Measurements from ENCODE around the gene PRDM13. TPM values are rescaled to one million over a fixed set of nuclear protein-coding genes. Genes with fewer than 3 reads are reported as not detected.

Gene PRDM13
- total and polyA plus RNA-seq, 10 of the 15 experiments (the other 5 are each of a cell fraction or from before 2014, with no cell fraction given), result 0.02 to 0.15 (median 0.03) TPM; not detected in 6

GRCh38 chr6:99568103-99568933, 38.3 kb upstream of the PRDM13 start, which contains the start of gene CCNC:
Gene CCNC (minus strand): TSS chr6:99568660. CDS start chr6:99568527, 133 bp downstream.
- in situ Hi-C loops (cut with MboI) (no loop called here), intact Hi-C loops (cut with micrococcal nuclease; ENCODE audit: unreplicated experiment) (loop anchor here (1.0 to 5.0 kb wide), 3 partner anchors 47 to 236 kb away; partner anchors contain the start of gene PNISR)
- H3K4me3 ChIP-seq, result peak within 1 kb of the TSS; percentile 88
- H3K27ac ChIP-seq (ENCODE audit: control insufficient read depth, insufficient read depth), result peak within 1 kb of the TSS; percentile 80
- peaks cover 49% of the 10 kb centered on the region for H3K79me2 ChIP-seq (ENCODE audit: control insufficient read depth, insufficient read depth, low read length)
- no peaks in the 10 kb centered on the region; the same call in 1 of the 2 replicates for H3K4me1 ChIP-seq (ENCODE audit: control insufficient read depth, insufficient read depth, low read length)
- FAIRE-seq (peak; percentile 76), DNase-seq (ENCODE audit: low read depth, low spot score) (peak; percentile 76), ATAC-seq (peak; percentile 96)
- ChIA-PET SMC1A (ENCODE audit: uncharacterized antibody, unreplicated experiment) (interaction anchor here (0.5 to 2.3 kb wide), 14 partner anchors 16 to 175 kb away, joined by 3 to 7 read pairs (median 4); partner anchors contain the start of gene COQ3), RAD21 (ENCODE audit: unreplicated experiment) (interaction anchor here (0.6 to 2.2 kb wide), 10 partner anchors 14 to 238 kb away, joined by 3 to 9 read pairs (median 5); partner anchors contain the start of gene USP45), CTCF (interaction anchor here (0.6 to 1.7 kb wide), 7 partner anchors 12 to 96 kb away, joined by 3 to 4 read pairs (median 3); partner anchors contain the start of gene USP45), POLR2A (interaction anchor here (0.5 to 3.5 kb wide), 8 partner anchors 9 to 151 kb away, joined by 3 to 25 read pairs (median 6); partner anchors contain the start of genes PNISR and USP45)
- no peaks in the 10 kb centered on the region for H3K36me3 ChIP-seq (ENCODE audit: control insufficient read depth in 2 of 2, insufficient read depth in 2 of 2, low read length in 1 of 2)
- no peaks in the 10 kb centered on the region for H4K20me1 ChIP-seq (ENCODE audit: control insufficient read depth, insufficient read depth)
- H3K27me3 ChIP-seq (replicated peaks in 1 of 2; ENCODE audit: control insufficient read depth in 2 of 2, insufficient read depth in 2 of 2, low read length in 1 of 2), result no peaks in the 10 kb centered on the region
- peak within 1 kb of the TSS; percentile 95 for H3K9ac ChIP-seq (ENCODE audit: control insufficient read depth, insufficient read depth, low read length)
- H3K9me3 ChIP-seq (replicated peaks; ENCODE audit: control insufficient read depth, insufficient read depth, low read length), result no peaks in the 10 kb centered on the region
- WGBS (ENCODE audit: insufficient coverage, insufficient replicate concordance, low lambda C conversion rate, missing lambda C conversion rate), result 1% methylated on average over 53 of the region's 64 CpGs
- H2AFZ ChIP-seq (ENCODE audit: control insufficient read depth, low read depth, low read length), result peak within 1 kb of the TSS; percentile 83
- peak within 1 kb of the TSS; percentile 56 for H3K4me2 ChIP-seq (ENCODE audit: control insufficient read depth, insufficient read depth)
- BruUV-seq (replicated peaks), result TSS peak; percentile 66
- TF ChIP-seq ZBTB40 (IDR thresholded peaks at IDR 0.05; ENCODE audit: borderline replicate concordance), result peak; percentile 97
- TF ChIP-seq, protein P1, sequence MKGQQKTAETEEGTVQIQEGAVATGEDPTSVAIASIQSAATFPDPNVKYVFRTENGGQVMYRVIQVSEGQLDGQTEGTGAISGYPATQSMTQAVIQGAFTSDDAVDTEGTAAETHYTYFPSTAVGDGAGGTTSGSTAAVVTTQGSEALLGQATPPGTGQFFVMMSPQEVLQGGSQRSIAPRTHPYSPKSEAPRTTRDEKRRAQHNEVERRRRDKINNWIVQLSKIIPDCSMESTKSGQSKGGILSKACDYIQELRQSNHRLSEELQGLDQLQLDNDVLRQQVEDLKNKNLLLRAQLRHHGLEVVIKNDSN (IDR thresholded peaks at IDR 0.05; ENCODE audit: borderline replicate concordance, extremely low read length, insufficient read depth, low read depth, low read length), result no peak
- TF ChIP-seq FOXK2 (IDR thresholded peaks at IDR 0.05), result no peak
- TF ChIP-seq SMC3 (IDR thresholded peaks at IDR 0.05; ENCODE audit: borderline replicate concordance, low read length), result no peak; the same call in 1 of the 2 replicates
- TF ChIP-seq ZSCAN29 (IDR thresholded peaks at IDR 0.05), result peak; percentile 68; the same call in 1 of the 2 replicates
- TF ChIP-seq, protein P2, sequence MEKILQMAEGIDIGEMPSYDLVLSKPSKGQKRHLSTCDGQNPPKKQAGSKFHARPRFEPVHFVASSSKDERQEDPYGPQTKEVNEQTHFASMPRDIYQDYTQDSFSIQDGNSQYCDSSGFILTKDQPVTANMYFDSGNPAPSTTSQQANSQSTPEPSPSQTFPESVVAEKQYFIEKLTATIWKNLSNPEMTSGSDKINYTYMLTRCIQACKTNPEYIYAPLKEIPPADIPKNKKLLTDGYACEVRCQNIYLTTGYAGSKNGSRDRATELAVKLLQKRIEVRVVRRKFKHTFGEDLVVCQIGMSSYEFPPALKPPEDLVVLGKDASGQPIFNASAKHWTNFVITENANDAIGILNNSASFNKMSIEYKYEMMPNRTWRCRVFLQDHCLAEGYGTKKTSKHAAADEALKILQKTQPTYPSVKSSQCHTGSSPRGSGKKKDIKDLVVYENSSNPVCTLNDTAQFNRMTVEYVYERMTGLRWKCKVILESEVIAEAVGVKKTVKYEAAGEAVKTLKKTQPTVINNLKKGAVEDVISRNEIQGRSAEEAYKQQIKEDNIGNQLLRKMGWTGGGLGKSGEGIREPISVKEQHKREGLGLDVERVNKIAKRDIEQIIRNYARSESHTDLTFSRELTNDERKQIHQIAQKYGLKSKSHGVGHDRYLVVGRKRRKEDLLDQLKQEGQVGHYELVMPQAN (conservative IDR thresholded peaks at IDR 0.05), result peak; percentile 54
- TF ChIP-seq ZNF24 (IDR thresholded peaks at IDR 0.05), result peak; percentile 65; the same call in 1 of the 2 replicates
- TF ChIP-seq SMAD1 (IDR thresholded peaks at IDR 0.05; ENCODE audit: low read depth, partially characterized antibody), result no peak
- TF ChIP-seq CBX3 (IDR thresholded peaks at IDR 0.05; ENCODE audit: borderline replicate concordance, low read depth), result no peak
- peak; percentile 71; the same call in 1 of the 2 replicates for TF ChIP-seq MYB (IDR thresholded peaks at IDR 0.05; ENCODE audit: borderline replicate concordance, low read depth, low read length)
- 0 out of 2 replicates have a peak, but pooled peaks have one; percentile 72 for TF ChIP-seq FOXM1 (IDR thresholded peaks at IDR 0.05; ENCODE audit: low read depth, low read length)
- TF ChIP-seq, protein P3, sequence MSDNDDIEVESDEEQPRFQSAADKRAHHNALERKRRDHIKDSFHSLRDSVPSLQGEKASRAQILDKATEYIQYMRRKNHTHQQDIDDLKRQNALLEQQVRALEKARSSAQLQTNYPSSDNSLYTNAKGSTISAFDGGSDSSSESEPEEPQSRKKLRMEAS (IDR thresholded peaks at IDR 0.05; ENCODE audit: low read depth, low read length), result no peak
- TF ChIP-seq POLR2AphosphoS2 (IDR thresholded peaks at IDR 0.05; ENCODE audit: low read depth, low read length), result peak; percentile 85; the same call in 1 of the 2 replicates
- peak; percentile 91 for TF ChIP-seq STAT1 (conservative IDR thresholded peaks at IDR 0.05)
- TF ChIP-seq PML (IDR thresholded peaks at IDR 0.05; ENCODE audit: low read length), result peak; percentile 96

All from GM12878 (cell line).